IPS-NIHi7 (cell line): Measurements from ENCODE around the gene MLXIP.

ENCODE experiments used
- DNase-seq: peaks from one replicate; pipeline ENCODE4 v3.0.0; 2012; ENCODE audit warnings: mixed read lengths; ENCODE audit errors: extremely low spot score

The MLXIP gene

DNA sequence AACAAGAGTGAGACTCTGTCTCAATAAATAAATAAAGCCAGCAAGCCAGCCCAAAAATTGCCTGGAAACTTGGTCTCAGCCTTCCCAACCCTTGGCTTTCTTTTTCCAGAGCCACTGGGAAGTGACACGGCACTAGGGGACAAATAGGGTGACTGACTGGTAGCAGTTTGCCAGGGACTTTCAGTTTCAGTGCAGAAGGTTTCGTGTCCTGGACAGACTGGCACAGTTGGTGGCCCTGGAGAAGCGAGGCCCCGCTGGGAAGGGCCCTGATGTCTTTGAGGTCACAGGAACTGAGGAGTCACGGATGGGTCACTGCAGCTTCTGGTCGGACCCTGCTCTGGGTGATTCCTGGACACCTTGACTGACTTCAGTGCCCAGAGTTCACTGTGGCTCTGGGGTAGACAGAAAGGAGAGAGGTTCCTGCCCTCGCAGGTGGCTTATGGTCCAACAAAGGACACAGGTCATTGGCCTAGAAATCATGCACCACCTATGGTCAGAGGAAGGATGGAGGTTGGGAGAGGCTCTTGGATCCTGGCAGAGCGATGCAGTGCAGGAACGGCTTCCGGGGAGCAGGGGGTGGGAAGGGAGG is 107.0 kb downstream of the MLXIP start:
- no peak for DNase-seq

DNA sequence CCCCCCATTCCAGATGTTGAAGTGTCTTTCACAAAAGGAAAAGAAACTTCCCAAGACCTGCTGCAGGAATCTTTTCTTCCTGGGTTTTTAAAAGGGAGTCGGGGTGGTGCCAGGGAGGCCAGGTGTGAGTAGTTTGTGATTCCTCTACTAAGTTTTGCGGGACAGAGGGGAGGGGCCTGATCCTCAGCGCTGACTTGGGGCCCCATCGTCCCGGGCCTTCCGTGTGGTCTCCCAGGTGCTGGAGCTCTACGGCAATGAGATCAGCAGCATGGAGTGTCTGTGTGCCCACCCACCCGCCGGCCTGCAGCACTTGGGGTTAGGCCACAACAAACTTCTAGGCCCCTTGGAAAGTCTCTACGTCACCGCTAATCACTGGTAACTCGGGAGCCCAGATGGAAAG is 108.9 kb downstream of the MLXIP start:
- DNase-seq: no peak

DNA sequence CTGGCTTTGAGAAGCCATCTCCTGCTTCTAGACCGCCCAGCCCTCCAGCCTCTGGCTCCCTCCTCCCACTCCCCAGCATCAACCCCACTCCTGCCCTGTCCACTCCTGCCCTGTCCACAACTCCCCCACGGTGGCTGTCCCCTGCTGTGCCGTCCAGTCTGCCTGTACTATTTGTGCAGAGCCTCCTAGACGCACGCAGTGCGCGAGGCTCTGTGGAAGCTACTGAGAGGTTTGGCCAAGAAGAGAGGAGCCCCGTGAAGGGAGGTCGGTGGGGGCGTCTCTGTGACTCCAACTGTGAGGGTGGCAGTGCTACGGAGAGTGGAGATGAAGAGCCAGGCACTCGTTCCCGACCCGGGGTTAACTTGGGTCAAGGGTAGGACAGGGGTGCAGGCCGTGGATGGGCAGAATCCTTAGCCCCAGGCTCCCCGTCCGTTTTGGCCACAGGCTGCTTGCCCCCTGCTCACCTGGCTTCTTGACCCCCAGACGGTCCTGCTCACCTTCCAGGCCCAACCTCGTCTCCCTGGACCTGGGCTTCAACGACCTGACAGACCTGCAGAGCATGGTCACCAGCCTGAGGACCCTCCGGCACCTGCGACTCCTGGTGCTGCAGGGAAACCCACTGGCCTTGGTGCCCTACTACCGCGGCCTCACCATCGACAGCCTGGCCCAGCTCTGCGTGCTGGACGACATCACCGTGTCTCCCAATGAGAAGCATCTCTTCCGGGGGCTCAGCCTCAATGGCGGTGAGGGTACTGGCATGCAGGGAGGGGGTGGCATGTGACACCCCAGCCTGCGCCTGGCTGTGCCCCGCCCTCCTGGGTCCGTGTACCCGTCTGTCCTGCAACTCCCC is 111.3 kb downstream of the MLXIP start:
- DNase-seq: no peak

DNA sequence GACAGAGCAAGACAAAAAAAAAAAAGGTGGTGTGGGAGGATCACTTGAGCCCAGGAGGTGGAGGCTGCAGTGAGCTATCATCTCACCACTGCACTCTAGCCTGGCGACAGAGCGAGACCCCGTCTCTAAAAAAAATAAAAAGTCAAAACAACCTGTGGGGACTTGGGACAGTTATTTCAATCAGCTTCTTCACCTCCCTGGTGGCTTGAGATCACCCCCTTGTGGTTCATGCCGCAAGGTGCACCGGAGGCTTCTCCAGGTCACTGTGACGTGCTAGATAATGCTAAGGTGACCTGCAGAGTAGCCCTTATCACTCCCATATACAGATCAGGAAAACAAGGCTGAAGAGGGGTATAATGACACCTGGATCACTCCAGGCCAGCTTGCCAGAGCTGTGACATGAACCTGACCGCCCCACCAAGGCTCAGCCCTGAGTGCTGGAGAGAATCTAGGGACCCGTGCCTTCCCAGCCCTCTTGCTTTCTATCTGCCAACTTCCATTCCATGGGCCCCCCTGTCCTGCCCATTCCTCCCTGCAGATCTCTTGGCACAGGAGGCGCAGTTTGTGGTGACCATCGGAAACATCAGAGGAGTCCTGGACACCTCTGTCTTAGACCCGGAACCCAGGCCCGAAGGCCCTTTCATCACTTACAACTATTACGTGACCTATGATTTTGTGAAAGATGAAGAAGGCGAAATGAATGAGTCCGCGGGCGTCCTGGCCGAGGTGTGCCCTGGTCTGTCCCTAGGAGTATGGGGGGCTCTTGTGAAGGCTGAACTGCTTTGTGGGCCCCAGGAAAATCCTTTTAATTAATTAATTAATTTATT is 112.5 kb downstream of the MLXIP start:
- DNase-seq: peak; percentile 89

DNA sequence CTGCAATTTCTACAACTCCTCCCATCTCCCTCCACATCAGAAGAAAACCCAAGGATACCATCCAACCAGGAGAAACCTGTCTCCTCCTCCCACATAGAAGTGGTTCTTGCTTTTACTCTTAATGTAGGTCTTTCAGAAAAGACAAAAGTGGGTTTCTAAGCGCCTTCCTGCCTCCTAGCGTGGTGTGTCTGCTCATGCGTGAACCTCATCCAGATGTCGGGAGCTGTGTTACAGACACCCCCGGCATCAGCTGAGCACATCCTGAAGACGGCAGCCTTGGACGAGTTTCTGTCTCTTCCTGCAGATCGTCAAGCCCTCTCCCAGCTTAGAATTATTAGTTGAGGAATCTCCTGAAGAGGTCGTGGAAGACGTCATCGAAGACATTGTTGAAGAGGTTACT is 113.9 kb downstream of the MLXIP start:
- DNase-seq: no peak

DNA sequence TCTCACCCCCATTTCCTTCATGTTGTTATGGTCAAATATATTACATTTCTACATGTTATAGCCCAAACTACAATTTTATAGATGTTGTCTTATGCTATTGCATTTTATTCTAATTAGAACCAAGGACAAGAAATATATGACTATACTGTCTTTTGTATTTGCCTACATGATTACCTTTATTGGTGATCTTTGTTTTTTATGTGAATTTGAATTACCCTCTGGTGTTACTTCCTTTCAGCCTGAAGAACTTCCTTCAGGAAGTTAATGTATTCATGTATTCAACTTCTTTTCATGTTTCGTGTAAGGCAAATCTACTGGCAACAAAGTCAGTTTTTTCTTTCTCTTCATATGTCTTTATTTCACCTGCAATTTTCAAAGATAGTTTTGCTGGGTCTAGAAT is 116.2 kb downstream of the MLXIP start:
- no peak for DNase-seq

DNA sequence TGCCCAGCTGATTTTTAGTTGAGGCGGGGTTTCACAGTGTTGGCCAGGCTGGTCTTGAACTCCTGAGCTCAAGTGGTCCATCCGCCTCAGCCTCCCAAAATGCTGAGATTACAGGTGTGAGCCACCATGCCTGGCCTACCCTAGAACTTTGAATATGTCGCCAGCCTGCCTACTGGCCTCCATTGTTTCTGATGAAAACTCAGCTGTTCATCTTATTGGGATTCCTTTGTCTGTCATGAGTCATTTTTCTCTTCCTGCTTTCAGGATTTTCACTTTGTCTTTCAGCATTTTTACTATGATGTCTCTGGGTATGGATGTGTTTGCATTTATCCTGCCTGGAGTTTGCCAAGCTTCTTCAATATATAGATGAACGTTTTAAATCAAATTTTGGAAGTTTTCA is 116.8 kb downstream of the MLXIP start:
- no peak for DNase-seq
